Stimulated activated CD8-positive, alpha-beta memory T cell treated with anti-CD3 and anti-CD28 coated beads, Interleukin-4, amount 100 ng/mL, for 1 hour (primary cell): ENCODE results near the gene CACNA1D.

Experiments used
- DNase-seq, 2 donors: peaks; one replicate each; pipeline ENCODE4 v3.0.0-alpha.2; 2020; ENCODE audit warnings: low read depth in 2 of 2, low spot score in 1 of 2

Gene CACNA1D

DNA sequence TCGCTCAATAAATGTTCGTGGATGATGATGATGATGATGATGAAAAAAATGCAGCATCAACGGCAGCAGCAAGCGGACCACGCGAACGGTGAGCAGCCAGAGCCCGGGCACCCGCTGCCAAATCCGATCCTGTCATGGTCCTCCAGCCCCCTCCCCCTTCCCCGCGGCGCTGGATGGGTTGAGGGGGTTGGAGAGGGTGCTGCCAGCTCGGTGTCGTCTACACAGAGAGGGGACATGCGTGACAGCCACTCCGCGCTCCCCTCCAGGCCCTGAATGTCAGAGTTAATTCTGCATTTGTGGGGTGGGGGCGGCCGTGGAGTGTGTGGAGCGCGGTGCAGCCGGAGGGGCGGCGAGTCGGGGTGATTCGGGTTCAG is 722 bp downstream of the CACNA1D start:
- no peak for DNase-seq

DNA sequence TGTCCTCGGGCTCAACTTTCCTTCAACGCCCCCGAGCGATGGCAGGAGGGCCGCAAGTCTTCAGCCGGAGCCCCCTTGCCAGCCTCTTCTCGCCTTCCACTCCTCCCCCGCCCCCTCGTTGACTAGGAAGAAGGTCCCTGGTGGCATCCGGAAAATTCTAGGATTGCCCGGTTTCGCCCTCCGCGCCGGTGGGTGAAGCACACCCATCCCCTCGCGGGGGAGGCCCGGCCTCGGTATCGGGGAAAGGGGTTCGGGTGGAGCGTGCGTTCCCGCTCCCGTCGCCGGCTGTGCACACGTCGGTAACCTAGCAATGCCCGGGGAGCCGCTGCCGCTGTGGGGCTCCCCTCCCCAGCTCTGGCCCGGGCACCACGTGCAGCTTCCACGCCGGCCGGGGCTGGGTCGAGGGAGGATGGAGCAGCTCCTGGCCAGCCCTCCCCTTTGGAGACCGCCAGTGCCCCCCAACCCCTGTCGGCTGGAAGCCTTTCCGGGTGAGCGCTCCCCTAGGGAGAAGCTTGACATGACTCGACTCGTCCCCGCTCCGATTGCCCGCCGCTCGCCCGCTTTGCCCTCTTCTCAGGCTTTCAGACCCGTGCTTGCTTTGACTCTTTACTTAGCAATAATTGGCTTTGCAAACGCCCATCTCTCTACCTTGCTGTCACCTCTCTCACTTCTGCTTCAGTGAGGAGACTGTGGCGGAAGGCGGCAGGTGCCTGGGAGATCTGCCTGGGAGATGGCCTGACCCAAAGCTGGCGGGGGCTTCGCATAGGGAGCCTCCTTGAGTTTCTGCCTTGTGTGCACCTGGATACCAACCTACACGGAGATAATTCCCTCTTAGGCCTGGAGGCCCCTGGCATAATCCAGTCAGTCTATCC is 1.3 kb downstream of the CACNA1D start:
- no peak for DNase-seq

DNA sequence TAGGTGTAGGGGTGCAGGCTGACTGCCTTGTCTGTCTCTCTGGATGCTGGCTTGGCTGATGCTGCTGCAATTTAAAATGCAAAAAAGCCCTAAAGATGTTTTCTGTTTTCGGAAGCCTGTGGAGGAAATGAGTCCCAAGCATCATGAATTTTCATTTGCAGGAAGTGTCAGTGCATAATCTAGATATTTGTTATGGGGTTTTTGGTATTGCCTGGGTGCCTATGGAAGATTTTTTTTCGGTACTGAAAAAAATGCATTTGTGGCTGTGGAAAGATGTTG is 1.9 kb downstream of the CACNA1D start:
- no peak for DNase-seq

DNA sequence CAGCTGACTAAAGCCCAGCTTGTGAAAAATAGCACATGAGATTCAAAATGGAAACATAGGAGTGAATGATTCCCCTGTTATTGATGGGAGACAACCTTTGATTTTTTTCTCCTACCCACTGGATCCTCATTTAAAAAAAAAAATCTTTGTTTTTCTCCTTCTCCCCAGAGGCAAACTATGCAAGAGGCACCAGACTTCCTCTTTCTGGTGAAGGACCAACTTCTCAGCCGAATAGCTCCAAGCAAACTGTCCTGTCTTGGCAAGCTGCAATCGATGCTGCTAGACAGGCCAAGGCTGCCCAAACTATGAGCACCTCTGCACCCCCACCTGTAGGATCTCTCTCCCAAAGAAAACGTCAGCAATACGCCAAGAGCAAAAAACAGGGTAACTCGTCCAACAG is 2.6 kb downstream of the CACNA1D start:
- no peak for DNase-seq

DNA sequence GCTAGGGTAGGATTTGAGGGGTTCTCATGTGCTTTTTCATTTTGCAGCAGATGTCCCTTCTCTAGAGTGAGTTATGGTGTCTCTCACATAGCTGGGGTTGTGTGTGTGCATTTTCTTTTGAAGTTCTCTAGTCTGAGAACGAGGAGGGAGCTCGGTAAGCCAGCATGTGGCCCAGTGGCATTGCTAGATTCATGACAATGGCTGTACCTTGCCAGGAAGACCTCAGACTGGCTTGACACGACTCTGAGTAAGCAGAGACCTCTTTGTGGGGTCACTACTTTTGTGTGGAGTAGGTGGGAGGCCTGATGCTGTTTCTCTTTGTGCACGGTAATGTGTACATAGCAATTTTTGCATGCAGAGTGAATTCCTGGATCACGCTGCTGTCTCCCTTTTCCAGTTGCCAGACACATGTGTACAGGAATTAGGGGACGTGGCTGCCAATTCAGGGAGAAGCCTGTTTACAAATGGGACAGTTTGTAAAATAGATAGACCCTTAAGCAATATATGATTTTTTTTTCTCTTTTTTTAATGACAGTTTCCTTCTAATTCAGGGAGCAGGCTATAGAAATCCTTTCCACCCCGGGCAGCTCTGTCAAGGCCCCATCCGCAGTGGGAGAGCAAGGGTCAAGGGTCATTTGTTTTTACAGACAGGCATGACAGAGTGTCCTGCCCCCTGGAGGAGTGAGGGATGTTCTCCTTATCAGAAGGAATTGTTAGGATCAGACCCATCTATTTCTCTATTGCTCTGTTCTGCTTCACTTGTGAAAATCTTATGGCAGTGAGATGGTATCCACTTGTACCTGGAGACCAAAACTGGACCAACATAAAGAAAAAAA is 4.6 kb downstream of the CACNA1D start:
- DNase-seq = no peak

DNA sequence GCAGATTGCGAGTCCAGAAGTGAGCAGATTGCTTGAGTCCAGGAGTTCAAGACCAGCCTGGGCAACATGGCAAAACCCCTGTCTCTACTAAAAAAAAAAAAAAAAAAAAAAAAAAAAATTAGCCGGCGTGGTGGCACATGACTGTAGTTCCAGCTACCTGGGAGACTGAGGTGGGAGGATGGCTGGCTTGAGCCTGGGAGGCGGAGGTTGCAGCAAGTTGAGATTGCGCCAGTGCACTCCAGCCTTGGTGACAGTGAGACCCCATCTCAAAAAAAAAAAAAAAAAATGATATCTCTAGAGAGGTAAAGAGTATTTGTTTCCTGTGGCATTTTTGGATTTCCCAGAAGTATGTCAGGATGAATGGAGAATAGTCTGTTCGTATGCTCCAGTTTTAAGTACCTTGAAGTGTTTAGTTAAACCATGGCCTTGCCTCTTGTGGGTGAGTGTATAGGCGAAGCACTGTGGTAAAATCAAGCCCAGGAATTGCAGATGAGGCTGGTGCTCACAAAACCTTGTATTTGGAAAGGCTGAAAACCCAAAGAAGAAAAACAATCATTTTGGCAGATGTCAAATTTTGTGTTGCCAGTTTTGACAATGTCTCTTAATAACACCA is 5.9 kb downstream of the CACNA1D start:
- no peak for DNase-seq

DNA sequence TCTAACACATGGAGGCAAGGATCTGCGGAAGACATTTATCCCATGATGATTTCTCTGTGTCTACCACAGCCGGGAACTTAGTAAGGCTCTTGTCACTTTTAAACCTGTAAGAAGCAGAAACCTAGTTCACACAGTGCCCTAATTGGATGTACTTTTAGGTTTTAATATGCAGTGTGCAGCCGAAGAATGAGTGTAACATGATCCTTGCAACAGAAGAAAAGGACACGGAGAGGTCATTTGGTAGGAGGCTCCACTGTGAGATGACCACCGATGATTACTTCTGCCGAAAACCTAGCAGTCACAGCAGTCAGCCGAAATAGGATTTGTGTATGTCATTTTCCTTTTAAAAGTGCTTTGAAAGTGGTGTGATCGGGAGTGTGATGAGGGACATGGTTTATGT is 6.8 kb downstream of the CACNA1D start:
- DNase-seq = no peak

DNA sequence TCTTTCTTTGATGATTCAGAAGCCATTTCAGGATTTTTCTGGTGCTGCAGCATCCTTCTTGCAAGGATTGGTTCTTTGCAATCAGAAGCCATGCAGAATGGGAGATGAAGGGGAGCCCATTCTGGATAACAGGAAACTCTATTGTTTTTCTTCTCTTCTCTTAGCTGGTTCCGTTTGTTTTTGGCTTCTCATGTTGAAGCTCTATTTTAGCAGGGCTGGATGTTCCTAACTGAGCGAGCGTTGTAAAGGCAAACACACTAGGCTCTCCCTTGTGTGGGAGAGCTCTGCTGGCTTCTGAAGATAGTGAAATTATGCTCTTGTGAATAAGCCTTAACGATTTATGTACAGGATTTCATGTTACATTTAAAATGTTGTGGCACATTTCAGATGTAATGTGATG is 8.3 kb downstream of the CACNA1D start:
- no peak for DNase-seq

DNA sequence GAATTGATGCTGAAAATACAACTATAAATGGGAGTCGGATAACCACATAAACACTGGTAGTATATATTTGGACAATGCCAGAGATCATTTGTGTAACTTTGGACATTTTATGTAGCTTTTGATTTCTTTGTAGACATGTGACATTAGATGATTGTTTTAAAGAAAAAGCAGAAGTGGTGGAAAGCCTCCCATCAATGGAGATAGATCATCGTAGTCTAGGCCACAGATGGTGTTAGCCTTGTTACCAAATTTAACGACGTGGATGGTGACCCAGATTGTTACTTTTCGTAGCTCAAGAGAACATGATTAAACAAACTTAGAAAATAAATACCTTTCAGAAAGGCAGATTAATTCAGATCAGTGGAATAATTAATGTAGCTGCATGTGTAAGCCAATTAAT is 8.8 kb downstream of the CACNA1D start:
- DNase-seq = no peak

DNA sequence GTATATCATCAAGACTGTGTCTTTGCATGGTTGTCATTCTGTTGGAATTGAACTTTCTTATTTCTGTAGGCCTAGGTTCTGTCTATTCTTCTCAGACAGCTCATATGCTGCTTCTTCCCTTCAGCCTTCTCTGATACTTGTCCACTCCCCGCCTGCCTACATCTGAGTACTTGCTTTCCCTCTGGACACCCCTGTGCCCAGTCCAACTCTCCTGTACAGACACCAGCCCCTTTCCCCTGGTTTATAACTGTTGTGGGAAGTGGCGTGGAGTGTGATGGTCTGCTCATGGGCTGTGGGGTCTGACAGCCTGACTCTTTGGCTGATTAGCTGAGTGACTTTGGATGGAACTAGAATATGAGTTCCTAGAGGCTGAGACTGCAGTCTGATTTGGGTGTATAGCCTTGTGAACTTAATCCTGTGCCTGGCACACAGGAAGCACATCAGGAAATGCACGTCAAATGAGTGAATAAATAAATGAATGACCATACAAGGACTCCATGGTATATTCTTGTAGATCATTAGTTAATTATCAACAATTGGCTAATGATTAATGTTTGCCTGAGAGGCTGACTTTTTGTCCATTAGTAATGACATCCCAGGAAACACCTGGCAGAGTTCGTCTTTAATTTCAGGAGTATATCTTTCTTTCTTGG is 11.8 kb downstream of the CACNA1D start:
- DNase-seq = no peak

DNA sequence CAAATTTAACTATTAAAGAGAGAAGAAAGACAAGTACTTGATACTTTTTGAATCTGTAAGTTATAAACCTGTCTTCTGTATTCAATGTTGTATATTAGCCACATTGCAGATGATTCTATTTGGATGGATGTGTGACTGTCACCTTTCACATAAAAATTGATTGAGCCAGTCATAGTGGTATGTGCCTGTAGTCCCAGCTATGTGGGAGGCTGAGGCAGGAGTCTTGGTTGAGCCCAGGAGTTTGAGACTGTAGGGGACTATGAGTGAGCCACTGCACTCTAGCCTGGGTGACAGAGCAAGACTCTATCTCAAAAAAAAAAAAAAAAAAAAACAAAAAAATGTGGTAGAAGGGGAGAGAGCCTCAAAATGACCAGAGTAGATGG is 12.3 kb downstream of the CACNA1D start:
- DNase-seq = no peak

DNA sequence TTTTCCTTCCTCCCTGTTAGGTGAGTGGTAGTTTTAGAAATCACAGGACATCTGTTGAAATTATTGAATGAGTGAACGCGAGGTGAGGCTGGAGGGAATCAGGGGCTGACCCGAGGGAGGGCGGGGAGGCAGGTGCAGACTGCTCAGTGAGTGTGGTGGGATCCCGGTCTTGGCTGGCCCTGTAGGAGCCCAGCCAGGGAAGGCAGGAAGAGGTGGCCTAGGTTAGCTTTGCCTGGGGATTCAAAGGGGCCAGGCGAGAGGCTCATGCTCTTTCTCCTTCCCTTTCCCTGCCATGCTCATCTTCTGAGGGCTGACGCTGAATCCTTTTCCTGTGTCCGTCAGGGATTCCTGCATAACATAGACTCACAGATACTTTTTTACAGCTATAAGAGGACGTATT is 15.1 kb downstream of the CACNA1D start:
- DNase-seq = no peak

DNA sequence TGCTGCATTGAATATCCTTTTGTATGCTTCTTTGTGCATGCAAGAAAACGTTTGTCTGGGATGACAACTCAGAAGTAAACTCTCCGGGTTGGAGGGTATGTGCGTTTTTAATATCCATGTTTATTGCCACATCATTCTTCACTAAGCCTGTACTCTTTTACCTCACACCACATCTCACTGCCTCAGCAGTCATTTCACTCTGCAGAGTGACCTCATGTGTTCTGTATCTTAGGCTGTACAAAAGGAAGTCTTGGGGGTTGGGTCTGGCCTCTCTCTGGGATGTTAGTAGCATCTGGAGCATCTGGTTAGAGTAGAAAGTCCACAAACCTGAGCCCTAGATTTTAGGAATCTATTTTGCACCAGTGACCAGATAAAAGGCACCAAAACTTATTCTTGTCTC is 16.1 kb downstream of the CACNA1D start:
- no peak for DNase-seq

DNA sequence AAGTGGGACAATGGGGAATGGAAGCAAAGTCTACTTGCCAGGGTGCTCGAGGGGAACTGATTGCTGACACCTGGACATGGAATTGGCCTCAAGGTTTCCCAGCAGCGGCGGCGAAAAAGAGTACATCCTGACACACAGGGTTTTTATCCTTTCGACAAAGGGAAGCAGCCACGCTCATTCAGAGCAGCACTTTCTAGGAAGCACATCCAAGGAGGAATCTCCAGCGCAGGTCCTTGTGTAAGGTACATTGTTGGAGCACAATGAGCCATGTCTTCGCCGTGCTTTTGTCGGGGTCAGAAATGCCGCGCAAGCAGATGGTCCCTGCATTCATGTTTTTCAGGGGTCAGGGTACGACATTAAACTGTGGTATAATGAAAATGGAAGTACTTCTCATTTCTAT is 16.8 kb downstream of the CACNA1D start:
- no peak for DNase-seq

DNA sequence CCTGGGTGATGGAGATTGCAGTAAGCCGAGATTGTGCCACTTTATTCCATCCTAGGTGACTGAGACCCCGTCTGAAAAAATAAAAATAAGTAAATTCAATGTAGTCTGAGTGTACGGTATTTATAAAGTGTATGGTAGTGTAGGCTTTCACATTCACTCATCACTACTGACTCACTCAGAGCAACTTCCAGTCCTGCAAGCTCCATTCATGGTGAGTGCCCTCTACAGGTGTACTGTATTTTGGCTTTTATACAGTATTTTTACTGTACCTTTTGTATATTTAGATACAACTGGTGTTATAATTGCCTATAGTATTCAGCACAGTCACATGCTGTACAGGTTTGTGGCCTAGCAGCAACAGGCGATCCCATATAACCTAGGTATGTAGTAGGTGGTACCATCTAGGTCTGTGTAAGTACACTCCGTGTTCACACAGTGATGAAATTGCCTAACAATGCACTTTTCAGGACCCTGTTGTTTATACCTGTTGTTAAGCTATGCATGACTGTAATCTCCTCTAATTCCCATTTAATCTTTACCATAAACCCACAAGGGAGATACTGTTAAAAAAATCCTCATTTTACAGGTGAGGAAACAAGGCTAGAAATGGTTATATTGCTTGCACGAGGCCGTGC is 19.3 kb downstream of the CACNA1D start:
- no peak for DNase-seq

DNA sequence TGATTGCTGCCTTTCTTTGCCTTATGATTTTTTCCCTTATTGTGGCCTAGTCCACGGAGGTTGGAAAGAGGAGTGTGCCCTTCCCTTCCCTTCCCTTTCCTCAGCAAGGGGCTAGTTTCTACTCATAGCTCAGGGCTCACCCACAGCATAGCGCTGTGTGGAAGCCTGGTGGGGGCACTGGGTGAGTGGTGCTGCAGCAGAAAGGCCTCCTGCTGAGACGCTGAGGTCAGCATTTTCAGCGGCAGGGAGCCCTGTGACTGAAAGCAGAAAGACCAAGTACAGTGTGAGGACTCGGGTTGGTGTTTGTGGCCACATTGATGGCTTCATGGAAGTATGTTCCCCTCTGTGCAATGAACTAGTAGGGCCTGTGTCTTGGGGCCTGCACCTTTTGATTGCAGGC is 21.9 kb downstream of the CACNA1D start:
- DNase-seq = no peak

DNA sequence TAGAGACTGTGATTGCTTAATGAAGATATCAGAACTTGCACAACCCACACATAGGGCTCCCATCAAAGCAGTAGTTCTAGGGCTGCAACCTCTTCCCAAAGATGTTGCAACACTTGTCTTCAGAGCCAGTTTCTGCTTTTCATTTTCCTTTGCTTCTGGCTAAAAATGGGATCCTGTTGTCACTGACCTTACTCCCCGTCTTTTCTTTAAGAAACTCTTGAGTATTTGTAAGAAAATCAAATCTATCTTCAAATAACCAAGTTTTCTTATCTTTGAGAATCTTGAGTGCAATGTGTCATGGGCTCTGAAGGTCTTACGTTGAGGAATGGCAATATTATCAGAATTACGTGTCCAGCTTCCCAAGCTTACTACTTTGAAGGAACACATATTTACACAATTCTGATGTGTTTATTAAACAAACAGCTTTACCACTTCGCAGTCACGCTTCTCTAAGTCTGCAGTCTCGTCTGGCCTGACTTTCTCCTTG is 24.1 kb downstream of the CACNA1D start:
- no peak for DNase-seq

DNA sequence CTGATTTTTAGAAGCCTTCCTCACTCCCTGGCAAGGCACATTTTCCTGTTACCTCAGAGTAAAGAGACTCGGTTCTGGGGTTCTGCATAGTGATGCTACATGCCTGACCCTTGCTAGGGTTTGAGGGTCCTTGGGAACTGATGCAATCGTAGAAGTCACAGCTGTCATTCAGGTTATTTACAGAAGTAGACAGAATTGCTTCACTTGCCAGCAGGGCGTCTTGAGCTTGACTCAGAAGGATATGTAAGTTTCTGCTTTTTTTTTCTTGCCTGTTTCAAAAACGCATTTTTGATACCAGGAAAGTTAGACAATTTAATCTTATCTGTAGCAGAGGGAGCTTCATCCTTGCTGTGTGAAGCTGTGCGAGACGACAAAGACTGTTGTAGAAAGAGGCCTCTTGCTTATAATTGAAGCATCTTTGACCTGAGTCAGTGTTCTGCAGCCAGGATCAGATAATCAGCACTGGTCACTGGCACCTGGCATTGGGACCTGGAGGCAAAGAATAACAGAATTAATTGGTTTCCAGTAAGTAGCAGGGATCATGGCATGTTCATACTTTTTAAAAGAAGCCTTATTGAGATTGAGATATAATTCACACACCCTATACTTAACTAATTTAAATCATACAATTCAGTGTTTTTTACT is 24.8 kb downstream of the CACNA1D start:
- DNase-seq = no peak

DNA sequence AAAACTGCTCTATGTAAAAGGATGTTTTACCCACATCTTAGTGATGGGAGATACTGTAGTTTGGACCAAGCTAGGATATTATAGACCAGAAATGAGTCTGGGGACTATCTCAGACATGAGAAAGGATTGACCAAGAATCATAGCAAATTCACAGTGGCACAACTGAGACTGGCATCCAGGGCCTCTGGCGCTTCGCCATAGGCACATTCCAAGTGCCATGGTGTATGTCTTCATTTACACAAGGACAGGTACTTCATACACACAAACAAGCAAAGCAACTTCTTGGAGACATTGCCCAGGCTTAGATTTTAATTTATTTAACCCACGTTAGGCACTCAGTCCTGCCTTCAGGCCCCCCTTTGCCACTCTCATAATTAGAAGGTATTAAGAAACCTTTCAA is 28.9 kb downstream of the CACNA1D start:
- no peak for DNase-seq

DNA sequence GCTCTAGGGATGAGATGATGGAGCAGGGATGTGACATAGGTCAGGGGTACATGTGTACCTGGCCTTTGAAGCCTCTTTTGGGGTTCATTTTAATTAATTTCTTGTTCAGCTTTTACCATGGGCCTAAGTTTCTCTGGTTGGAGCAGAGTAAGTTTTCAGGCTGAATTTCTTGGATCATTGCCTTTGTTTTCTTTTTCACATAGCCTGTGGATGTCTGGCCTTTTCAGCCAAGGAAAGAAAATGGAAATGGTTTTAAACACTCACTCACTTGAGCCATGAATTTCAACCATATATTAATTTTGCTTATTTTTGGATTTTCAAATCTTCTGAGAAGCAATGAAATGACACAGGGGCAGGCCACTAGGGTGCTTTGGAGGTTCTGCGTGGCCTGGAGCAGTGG is 30.2 kb downstream of the CACNA1D start:
- DNase-seq = no peak
